GM19328 (cell line): ENCODE results near the gene SLC25A12.

Source experiments
- ATAC-seq: cut with Tn5 transposase; IDR thresholded peaks from one replicate; pipeline ENCODE4 v1.9.1; 2021; ENCODE audit warnings: mild to moderate bottlenecking, moderate library complexity; ENCODE audit not compliant: unreplicated experiment

The SLC25A12 gene

GRCh38 chr2:171889333-171889732 lies 4.7 kb downstream of the SLC25A12 start:
- ATAC-seq: no peak

GRCh38 chr2:171883275-171883893 lies 10.7 kb downstream of the SLC25A12 start:
- no peak for ATAC-seq

GRCh38 chr2:171882089-171882769 lies 11.8 kb downstream of the SLC25A12 start:
- no peak for ATAC-seq

GRCh38 chr2:171880774-171881173 lies 13.3 kb downstream of the SLC25A12 start:
- ATAC-seq: no peak

- no peak for ATAC-seq
These were observed 14.2 kb downstream of the SLC25A12 start for GRCh38 chr2:171879865-171880264.

- ATAC-seq: no peak
These were observed 15.5 kb downstream of the SLC25A12 start for GRCh38 chr2:171878481-171878993.

- no peak for ATAC-seq
These were observed 19.1 kb downstream of the SLC25A12 start for GRCh38 chr2:171874963-171875362.

GRCh38 chr2:171874517-171874916 lies 19.5 kb downstream of the SLC25A12 start:
- no peak for ATAC-seq

- no peak for ATAC-seq
These were observed 29.6 kb downstream of the SLC25A12 start for GRCh38 chr2:171864357-171864985.

GRCh38 chr2:171862501-171862900 lies 31.5 kb downstream of the SLC25A12 start:
- no peak for ATAC-seq

- no peak for ATAC-seq
These were observed 35.6 kb downstream of the SLC25A12 start for GRCh38 chr2:171858397-171858958.

- no peak for ATAC-seq
These were observed 38.6 kb downstream of the SLC25A12 start for GRCh38 chr2:171855401-171855800.

GRCh38 chr2:171852366-171852888 lies 41.6 kb downstream of the SLC25A12 start:
- ATAC-seq: no peak

GRCh38 chr2:171847627-171848026 lies 46.4 kb downstream of the SLC25A12 start:
- ATAC-seq: no peak

- no peak for ATAC-seq
These were observed 47.1 kb downstream of the SLC25A12 start for GRCh38 chr2:171846894-171847293.

- ATAC-seq: no peak
These were observed 52.0 kb downstream of the SLC25A12 start for GRCh38 chr2:171841996-171842395.

- ATAC-seq: no peak
These were observed 56.3 kb downstream of the SLC25A12 start for GRCh38 chr2:171837736-171838135.

- ATAC-seq: no peak
These were observed 57.7 kb downstream of the SLC25A12 start for GRCh38 chr2:171836146-171836910.

- no peak for ATAC-seq
These were observed 58.7 kb downstream of the SLC25A12 start for GRCh38 chr2:171835386-171835785.

GRCh38 chr2:171834286-171834685 lies 59.8 kb downstream of the SLC25A12 start:
- no peak for ATAC-seq

- no peak for ATAC-seq
These were observed 61.6 kb downstream of the SLC25A12 start for GRCh38 chr2:171832489-171832888.
